ENCODE data around the gene ARMH2.
A peak's percentile ranks its signal among the peaks of the same experiment; 100 is the strongest.
"Not testable (repeated sequence)": the region's sequence is repeated elsewhere in the genome, so short reads cannot be mapped to it uniquely, and the experiment has no call there.

The ARMH2 gene

DNA sequence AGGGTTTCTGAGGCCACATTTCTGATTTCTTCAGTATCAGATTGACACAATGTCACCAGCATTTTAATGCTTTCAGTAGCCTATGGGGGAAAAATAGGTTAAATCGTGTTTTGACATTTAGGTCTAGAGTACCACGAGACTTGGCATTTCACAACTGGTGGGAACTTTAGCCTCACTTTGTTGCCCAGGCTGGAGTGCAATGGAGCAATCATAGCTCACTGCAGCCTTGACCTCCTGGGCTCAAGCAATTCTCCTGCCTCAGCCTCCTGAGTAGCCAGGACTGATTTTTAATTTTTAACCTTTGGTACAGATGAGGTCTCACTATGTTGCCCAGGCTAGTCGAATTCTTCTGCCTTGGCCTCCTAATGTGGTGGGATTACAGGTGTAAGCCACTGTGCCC, 11.0 kb upstream of the ARMH2 start:
- no peak for DNase-seq

DNA sequence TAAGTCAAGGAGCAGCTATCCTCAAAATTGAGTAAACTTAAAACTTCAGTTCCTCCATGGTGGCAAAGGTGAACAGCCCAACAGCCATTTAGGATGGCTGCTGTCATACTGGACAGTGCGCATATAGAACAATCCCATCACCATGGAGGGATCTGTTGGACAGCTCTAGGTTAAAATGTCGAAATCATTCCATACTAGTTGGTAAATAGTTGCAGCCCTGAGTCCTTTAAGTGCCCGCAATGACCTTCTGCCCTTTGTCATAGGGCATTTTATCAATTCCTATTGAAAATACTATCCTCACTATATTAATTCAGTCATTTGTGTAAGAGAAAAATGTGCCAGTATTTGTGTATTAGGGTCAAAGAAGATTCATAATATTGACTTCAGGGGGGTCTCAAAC, 8.9 kb upstream of the ARMH2 start:
- DNase-seq = no peak

DNA sequence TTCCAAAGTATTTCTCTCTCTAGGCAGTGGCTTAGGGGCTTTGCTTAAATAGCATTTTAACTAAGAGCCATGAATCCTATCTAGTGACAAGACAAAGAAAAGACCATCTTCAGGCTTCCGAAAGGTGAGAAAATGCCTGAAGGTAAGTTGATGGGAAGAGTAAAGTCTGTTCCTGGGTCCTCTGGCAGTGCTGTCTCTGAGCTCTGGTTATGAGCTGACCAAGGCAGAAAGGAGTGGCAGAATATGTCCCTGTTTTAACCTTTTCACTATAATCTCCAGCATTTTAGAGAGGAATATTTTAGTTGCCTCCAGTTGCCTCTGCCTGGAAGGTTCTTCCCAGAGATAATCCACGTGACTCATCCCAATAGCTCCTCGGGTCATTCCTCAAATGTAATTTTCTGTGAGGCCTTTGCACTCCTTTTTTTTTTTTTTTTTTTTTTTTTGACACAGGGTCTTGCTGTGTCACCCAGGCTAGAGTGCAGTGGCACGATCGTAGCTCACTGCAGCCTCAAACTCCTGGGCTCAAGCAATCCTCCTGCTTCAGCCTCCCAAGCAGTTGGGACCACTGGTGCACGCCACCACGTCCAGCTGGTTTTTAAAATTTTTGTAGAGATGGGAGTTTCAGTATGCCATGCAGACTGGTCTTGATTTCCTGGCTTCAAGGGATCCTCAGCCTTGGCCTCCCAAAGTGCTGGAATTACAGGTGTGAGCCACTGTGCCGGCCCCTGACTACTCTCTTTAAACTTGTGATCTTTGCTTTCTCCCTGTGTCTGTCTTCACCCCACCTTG, 3.7 kb upstream of the ARMH2 start:
- no peak for DNase-seq

DNA sequence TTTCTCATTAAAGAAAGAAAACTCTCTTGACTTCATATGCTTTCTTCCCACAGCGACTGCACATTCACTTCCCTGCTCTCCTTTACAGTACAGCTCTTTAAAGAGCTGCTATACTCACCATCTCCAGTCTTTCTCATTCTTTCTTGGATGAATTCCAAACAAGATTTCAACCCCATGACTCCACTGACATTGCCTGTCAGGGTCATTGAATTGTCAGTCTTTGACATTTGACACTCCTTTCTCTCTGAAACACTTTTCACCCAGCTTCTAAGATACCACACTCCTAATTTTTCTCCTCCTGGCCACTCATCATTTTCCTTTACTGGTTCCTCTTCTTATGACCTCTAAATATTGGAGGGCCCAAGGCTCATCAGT, 811 bp upstream of the ARMH2 start:
- DNase-seq = no peak

DNA sequence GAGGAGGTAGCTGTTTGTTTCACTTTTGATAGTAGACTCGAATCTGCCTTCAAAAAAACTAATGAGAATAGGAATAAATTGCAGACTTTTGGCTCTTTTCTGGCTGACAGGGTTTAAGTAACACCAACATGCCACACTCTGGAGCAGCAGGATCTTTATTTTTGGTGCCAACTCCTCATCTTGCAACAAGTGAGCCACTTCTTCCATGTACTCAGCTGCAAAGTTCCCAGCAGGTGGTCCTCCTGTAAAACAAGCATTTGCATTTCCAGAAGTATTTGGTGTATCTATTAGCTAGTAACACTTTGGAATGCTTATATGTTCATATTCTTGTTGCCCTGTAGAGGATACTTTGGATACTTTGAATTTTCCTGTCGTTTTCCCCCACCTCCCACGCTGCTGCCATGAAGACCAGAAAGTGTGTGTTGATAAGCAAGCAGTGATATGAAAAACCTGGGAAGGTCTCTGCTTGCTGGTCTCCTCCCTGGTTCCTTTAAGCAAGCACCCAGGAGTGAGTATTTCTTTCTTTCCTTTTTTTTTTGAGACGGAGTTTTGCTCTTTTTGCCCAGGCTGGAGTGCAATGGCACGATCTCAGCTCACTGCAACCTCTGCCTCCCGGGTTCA, 1.0 kb downstream of the ARMH2 start:
- no peak for DNase-seq

DNA sequence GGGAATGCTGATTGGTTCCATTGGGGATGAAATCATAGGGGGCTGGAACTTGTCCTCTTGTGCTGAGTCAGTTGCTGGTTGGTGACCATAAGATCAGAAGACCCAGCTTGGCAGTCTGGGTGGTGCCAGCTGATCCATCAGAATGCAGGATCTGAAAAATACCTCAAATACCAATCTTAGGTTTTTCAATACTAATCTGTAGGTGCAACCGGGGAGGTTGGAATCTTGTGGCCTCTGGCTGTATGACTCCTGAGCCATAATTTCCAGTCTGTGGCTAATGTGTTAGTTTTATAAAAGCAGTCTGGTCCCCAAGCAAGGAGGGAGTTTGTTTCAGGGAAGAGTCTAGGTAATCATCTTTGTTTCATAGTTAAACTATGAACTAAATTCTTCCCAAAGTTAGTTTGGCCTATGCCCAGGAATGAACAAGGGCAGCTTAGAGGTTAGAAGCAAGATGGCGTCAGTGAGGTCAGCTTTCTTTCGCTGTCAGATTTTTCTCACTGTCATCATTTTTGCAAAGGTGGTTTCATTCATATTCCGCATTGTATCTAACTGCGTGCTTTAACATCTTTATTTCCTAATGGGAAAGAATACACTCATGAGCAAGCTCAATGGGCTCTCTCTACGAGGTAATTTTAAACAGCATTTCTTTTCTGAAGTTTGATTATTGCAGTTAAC, 2.0 kb downstream of the ARMH2 start:
- no peak for DNase-seq

DNA sequence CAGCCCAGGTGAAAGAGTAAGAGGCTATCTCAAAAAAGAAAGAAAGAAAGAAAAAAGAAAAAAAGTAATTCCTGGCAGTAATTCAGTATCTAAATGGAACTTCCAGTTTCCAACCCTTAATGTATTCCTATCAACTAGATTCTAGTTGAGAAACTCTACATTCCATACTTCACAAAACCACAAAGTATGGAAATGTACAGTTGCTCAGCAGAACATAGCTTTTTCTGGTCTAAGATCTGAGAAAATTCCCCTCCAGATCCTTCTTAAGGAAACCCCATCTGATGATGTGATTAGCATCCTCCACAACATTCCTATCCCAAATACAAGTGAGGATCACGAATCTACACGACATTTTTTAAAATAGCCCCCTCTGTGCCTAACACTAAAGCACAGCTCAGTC, 3.6 kb downstream of the ARMH2 start:
- DNase-seq = no peak

DNA sequence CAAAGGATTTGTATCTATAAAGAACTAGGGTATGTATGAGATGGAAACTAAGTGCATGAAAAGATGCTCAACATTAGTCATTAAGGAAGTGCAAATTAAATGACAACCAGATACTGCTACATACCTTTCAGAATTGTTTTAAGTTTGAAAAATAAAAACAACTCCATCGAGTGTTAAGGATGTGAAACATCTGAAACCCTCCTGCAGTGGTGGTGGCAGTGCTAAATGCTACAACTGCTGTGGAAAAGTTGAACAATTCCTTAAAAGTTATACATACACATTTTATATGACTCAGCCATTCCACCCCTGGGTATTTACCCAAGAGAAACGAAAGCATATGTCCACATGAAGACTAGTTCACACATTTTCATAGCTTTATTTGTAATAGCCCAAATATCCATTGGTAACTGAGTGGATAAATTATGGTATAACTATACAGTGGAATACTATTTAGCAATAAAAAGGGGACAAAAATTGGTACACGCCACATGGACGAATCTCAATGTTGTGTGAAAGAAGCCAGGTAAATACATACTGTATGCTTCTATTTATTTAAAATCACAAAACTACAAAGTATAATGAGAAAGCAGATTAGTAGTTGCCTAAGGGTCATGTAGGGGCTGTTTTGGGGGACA, 10.6 kb downstream of the ARMH2 start:
- no peak for DNase-seq

DNA sequence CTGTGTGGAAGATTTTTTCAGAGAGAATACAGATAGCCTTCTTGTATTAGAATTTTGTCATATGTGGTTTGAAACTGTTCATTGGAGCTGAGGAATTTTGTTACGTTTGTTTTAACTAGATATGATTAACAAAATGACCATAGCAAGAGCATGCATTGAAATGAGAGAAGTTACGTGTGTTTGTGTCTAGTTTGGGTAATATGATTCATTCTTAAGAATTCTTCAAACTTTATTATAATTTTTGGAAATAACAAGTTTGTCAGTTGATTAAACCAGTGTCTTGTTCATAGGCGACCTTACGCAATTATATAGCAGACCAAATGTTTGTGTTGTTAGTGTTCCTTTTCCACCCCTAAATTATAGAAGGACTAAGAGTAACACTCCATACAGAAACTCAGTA, 18.5 kb downstream of the ARMH2 start:
- no peak for DNase-seq

DNA sequence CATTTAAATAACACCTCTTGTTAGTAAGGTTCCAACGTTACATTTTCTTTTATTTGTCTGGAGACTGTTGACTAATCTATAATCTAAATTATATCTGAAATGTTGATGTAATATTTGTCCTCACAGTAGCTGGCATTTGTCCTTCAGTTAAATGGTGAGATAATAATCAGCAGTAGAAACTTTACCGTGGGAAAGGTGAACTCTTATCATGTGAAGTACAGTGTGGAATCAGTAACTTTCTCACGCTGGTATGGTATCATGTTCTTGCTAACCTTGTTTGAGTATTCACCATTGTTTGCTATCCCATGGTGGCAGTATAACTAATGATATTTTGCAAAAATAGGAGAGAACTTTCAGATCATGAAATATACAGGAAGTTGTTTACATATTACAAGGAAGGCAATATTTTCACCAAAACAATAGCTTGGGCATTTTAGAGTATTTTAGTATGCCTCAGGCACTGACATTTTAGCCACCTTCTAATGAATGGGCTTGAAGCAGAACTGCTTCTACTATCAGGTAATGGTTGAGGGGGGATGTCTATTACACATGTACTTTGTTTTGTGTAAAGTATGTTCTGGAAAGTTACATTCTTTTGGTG, 19.2 kb downstream of the ARMH2 start:
- no peak for DNase-seq

DNA sequence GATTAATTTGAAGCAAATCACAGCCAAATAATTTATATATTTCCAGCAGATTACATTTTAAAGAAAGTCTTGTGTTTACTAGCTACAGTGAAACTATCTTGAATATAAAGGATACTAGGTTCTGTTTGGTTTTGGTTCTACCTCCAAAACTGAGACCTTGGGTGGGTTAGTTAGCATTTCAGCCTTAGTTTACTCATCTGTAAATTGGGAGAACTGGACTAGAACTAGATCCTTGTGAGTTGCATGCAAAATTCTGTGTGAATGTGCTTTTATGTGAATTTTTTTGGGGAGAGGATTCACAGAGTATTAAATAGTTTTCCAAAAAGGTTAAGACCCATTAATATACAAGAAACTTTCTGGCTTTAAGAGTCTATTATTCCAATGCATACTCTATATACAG, 19.8 kb downstream of the ARMH2 start:
- DNase-seq = no peak

DNA sequence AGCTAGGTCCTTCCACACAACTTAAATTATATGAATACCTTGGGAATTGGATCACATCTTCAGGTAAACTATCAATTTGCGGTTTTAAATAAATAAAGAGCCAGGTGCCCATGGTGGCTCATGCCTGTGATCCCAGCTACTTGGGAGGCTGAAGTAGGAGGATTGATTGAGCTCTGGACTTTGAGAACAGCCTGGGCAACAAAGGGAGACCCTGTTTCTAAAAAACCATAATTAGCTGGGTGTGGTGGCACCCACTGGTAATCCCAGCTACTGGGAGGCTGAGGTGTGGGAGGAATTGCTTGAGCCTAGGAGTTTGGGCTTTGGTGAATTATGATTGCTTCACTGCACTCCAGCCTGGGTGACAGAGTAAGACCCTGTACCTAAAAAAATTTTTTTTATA, 20.6 kb downstream of the ARMH2 start:
- DNase-seq = no peak

DNA sequence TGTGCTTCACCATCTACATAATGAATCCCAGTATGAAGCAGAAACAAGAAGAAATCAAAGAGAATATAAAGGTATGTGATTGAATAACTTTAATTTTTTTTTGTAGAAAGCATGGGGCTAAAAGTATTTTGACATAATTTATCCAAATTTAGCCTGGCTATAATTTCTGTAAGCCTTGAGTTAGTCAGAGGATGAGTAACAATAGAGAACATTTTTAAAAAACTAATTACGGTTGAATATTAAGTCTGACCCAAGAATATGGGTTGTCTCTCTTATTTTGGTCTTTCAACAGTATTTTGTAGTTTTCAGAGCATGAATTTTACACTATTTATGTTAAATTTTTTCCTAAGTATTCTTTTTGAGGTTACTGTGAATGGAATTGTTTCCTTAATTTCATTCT, 21.5 kb downstream of the ARMH2 start:
- DNase-seq = no peak

DNA sequence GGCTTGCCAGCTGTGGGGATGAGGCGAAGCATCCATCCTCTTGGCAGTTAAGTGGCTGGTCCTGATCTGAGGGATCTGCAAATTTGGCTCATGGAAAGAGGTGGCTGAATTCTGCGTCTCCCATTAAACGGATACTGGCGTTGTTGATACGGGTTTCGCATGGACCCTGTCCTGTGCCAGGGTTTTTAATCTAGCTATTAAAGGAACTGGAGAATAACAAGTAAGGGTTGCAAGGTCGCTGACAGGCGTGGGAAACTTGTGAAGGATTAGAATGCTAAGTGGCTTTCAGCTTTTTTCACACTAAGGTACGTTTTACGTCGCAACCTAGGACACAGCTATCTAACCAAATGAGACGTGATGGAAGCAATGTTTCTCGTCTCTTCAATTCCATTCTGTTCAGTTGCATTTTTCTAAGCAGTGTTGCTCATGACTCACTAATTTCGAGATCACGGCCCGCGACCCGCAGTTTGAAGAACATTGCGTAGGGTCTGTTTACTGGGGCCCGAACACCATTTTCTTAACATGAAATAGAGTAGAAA, 23.1 kb downstream of the ARMH2 start:
- DNase-seq = no peak

DNA sequence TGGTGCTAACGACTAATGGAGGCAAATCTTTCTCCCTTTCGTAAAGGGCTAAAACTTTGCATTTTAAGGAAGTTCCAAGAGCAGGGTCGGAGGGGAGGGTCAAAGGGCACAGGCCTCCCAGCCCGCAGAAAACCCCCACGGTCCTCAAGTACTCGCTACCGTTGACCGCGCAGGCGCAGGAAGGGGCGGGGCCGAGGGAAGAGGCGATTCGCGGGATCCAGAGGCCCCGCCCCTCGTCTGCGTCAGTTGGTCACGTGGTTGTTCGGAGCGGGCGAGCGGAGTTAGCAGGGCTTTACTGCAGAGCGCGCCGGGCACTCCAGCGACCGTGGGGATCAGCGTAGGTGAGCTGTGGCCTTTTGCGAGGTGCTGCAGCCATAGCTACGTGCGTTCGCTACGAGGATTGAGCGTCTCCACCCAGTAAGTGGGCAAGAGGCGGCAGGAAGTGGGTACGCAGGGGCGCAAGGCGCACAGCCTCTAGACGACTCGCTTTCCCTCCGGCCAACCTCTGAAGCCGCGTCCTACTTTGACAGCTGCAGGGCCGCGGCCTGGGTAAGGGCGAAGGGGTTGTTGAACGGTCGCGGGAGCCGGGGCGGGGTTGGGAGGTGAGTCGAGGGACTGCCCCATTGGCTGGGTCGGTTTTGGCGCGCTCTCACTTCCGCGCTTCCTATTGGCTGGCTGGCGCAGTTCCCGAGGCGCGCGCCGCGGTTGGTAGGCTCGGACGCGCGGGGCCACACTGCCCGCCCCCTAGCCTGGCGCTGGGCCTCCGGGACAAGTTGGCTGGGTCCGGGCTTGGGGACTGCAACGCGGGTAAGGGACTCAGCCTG, 23.8 kb downstream of the ARMH2 start, which contains the start of gene GMNN:
Gene GMNN, plus strand, starts transcription at position 242 of the 824 bp plus-strand sequence. CDS start 2,310 bp downstream, outside the sequence.
- DNase-seq = peak; percentile 98

DNA sequence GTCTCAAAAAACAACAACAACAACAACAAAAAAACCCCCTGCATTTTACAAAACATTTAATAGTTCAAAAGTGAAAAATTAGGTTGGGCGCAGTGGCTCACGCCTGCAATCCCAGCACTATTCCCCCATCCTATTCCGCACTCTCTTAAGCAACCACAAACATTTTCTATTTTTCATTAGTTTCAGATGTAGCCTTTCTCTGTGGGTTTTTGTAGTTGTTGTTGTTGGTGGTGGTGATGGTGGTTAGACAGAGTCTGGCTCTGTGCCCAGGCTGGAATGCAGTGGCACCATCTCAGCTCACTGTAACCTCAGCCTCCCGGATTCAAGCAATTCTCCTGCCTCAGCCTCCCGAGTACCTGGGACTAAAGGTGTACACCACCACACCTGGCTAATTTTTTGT, 30.4 kb downstream of the ARMH2 start:
- DNase-seq = no peak

DNA sequence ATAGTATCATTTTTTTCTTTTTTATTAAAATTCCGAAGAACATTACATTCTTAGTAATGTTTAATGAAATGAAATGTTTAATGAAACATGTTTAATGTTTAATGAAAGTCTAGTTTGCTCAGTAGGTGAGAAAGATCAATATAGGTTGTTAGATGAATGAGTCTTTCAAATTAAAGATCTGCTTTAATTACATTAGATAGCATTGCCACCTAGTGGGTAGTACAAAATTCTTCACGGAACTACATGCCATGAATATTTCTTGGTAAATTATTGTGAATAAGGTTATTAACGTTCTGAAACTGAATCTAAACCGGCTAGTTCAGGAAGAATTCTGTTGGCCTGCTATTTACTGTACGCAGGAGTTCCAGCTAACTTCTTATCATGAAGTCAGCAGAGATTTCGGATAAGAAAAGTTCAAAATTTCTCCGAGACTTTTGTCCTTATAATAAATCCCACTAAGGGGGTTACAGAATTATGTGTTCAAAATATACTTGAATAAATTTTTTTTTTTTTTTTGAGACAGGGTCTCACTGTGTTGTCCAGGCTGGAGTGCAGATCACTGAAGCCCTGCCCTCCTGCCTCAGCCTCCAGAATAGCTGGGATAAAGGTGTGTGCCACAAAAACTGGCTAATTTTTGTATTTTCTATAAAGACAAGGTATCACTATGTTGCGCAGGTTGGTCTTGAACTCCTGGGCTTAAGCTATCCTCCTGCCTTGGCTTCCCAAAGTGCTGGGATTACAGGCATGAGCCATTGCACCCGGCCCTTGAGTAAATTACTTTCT, 31.8 kb downstream of the ARMH2 start:
- DNase-seq = no peak

DNA sequence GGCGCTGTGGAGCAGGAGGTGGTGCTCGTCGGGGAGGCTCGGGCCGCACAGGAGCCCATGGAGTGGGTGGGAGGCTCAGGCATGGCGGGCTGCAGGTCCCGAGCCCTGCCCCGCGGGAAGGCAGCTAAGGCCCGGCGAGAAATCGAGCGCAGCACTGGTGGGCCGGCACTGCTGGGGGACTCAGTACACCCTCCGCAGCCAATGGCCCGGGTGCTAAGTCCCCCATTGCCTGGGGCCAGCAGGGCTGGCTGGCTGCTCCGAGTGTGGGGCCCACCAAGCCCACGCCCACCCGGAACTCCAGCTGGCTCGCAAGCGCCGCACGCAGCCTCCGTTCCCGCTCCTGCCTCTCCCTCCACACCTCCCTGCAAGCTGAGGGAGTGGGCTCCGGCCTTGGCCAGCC, 32.7 kb downstream of the ARMH2 start:
- not testable (repeated sequence) for DNase-seq

DNA sequence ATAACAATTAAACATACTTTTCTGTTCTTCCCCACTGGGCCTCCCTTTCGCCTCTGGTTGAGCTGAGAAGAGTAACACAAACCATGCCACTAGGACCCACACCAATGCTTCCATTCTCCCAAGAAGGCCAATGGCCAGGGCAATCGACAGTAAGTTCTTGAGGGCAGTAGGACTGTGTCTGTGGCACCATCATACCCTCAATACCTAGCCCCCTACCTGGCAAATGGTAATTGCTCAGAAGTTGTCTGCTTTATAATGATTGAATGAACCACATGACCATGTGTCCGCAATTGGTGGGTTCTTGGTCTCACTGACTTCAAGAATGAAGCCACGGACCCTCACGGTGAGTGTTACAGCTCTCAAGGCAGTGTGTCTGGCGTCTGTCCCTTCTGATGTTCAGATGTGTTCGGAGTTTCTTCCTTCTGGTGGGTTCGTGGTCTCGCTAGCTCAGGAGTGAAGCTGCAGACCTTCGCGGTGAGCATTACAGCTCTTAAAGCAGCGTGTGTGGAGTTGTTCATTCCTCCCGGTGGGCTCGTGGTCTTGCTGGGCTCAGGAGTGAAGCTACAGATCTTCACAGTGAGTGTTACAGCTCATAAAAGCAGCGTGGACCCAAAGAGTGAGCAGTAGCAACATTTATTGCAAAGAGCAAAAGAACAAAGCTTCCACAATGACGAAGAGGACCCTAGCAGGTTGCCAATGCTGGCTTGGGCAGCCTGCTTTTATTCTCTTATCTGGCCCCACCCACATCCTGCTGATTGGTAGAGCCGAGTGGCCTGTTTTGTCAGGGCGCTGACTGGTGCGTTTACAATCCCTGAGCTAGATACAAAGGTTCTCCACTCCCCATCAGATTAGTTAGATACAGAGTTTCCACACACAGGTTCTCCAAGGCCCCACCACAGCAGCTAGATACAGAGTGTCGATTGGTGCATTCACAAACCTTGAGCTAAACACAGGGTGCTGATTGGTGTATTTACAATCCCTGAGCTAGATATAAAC, 33.6 kb downstream of the ARMH2 start:
- DNase-seq = not testable (repeated sequence)

DNA sequence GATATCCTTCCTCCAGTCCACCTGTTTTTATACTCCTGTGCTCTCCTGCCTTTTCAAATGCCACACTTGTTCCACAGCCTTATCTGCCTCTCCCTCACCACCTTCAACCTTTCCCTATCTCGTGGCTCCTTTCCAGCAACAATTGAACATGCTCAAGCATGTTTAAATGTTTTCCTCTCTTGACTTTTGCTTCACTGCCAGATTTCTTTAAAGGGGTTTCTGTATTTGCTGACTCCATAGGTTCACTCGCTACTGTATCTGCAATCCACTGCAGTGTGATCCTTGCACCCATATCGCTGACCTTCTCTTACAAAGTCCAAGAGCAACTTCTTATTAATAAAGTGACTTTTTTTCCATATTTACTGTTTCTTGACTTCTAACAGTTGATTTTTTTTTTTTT, 35.1 kb downstream of the ARMH2 start:
- no peak for DNase-seq
